ENCODE measurements around the gene ICAM3.

The ICAM3 gene

DNA sequence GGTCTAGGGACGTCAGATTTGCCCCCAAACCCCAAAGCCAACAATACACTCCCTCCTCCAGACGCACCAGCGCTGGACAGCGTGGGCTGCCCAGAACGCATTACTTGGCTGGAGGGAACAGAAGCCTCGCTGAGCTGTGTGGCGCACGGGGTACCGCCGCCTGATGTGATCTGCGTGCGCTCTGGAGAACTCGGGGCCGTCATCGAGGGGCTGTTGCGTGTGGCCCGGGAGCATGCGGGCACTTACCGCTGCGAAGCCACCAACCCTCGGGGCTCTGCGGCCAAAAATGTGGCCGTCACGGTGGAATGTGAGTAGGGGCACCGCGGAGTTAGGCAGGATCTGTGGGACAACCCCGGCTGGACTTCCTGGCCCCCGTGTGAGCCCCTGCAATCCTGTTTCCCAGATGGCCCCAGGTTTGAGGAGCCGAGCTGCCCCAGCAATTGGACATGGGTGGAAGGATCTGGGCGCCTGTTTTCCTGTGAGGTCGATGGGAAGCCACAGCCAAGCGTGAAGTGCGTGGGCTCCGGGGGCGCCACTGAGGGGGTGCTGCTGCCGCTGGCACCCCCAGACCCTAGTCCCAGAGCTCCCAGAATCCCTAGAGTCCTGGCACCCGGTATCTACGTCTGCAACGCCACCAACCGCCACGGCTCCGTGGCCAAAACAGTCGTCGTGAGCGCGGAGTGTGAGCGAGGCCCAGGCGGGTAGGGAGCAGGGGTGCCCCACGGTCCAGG lies 45.6 kb downstream of the ICAM3 start:
- Histone ChIP-seq H3K4me3 (ENCODE audit: low read length) (no peak overlapping the region), H3K9ac (ENCODE audit: low read depth, low read length) (no peak overlapping the region), H3K36me3 (ENCODE audit: insufficient read depth, low read depth, low read length) (no peaks in the 10 kb centered on the region), H3K9me3 (ENCODE audit: insufficient read depth, low read depth, low read length) (no peaks in the 10 kb centered on the region), H3K4me1 (ENCODE audit: insufficient read depth, low read length) (peaks cover 11% of the 10 kb centered on the region; the same call in 1 of the 2 replicates), H3K27me3 (ENCODE audit: insufficient read depth, low read length) (peaks cover 90% of the 10 kb centered on the region), H3K27ac (ENCODE audit: low read length) (no peak overlapping the region)

DNA sequence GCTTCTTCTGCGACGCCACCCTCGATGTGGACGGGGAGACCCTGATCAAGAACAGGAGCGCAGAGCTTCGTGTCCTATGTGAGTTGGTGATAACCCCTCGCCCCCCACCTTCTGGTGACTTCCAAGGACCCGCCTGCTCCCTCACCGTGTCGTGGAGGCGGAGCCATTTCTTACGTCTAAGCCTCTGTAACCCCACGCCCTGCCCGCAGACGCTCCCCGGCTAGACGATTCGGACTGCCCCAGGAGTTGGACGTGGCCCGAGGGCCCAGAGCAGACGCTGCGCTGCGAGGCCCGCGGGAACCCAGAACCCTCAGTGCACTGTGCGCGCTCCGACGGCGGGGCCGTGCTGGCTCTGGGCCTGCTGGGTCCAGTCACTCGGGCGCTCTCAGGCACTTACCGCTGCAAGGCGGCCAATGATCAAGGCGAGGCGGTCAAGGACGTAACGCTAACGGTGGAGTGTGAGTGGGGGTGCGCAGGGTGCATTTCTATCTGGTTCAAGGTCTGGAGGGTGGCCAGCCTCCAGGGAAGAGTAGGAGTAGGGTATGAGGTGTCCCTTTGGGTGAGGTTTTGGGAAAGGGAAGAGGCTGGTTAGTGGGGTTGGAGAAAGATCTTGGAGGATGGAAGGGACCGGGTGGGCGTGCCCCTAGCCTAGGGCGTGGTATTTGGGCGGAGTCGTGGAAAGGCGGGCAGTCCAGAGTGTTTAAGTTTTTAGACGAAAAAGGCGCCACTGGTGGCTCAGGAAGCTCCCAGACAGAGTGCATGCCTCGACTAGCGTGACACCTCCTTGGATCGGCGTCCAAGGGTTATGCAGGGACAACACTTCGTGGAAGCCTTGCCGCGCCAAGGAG lies 46.4 kb downstream of the ICAM3 start:
- Histone ChIP-seq H3K9ac (ENCODE audit: low read depth, low read length) (no peak overlapping the region), H3K27ac (ENCODE audit: low read length) (no peak overlapping the region), H3K4me3 (ENCODE audit: low read length) (peak overlapping the region; percentile 56), H3K4me1 (ENCODE audit: insufficient read depth, low read length) (peaks cover 12% of the 10 kb centered on the region; the same call in 1 of the 2 replicates), H3K9me3 (ENCODE audit: insufficient read depth, low read depth, low read length) (no peaks in the 10 kb centered on the region), H3K36me3 (ENCODE audit: insufficient read depth, low read depth, low read length) (no peaks in the 10 kb centered on the region), H3K27me3 (ENCODE audit: insufficient read depth, low read length) (peaks cover 97% of the 10 kb centered on the region)

DNA sequence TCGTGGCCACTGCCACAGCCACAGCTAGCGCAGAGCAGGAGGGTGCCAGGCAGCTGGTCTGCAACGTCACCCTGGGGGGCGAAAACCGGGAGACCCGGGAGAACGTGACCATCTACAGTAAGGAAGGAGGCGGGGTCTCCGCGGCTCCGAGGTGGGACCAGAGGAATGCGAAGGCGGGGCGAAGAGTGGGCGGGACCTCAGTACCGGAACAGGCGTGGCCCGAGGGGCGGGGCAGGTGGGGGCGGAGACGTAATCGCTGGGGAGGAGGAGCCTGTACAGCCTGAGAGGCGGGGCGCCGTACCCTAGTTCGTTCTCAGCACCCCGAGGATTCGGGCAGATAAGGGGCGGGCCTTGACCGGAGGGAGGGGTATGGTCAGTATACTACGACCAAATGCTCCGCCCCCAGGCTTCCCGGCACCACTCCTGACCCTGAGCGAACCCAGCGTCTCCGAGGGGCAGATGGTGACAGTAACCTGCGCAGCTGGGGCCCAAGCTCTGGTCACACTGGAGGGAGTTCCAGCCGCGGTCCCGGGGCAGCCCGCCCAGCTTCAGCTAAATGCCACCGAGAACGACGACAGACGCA lies 47.1 kb downstream of the ICAM3 start:
- H3K4me1 ChIP-seq (ENCODE audit: insufficient read depth, low read length): peaks cover 12% of the 10 kb centered on the region; the same call in 1 of the 2 replicates
- H3K27me3 ChIP-seq (ENCODE audit: insufficient read depth, low read length): peaks cover 98% of the 10 kb centered on the region
- H3K9ac ChIP-seq (ENCODE audit: low read depth, low read length): no peak overlapping the region

DNA sequence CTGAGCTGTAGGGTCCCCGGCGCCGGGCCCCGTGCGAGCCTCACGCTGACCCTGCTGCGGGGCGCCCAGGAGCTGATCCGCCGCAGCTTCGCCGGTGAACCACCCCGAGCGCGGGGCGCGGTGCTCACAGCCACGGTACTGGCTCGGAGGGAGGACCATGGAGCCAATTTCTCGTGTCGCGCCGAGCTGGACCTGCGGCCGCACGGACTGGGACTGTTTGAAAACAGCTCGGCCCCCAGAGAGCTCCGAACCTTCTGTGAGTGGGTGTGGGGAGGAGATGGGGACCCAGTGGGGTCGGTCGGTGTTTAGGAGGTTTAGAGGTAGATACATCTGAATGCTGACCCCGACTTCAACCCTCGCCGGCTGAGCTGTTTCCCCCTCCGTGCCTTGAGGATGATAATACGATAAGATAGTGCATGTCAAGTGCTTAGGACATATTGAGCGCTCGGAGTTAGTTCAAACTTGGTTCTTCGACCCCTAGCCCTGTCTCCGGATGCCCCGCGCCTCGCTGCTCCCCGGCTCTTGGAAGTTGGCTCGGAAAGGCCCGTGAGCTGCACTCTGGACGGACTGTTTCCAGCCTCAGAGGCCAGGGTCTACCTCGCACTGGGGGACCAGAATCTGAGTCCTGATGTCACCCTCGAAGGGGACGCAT lies 47.7 kb downstream of the ICAM3 start:
- H3K9ac ChIP-seq (ENCODE audit: low read depth, low read length): no peak overlapping the region
- H3K27me3 ChIP-seq (ENCODE audit: insufficient read depth, low read length): peaks cover 100% of the 10 kb centered on the region
- H3K4me1 ChIP-seq (ENCODE audit: insufficient read depth, low read length): peaks cover 12% of the 10 kb centered on the region; the same call in 1 of the 2 replicates

More for the DNA sequence above, 47.1 kb downstream of the ICAM3 start:
- Histone ChIP-seq H3K4me3 (ENCODE audit: low read length) (peak overlapping the region; percentile 69), H3K36me3 (ENCODE audit: insufficient read depth, low read depth, low read length) (no peaks in the 10 kb centered on the region), H3K27ac (ENCODE audit: low read length) (no peak overlapping the region), H3K9me3 (ENCODE audit: insufficient read depth, low read depth, low read length) (no peaks in the 10 kb centered on the region)

DNA sequence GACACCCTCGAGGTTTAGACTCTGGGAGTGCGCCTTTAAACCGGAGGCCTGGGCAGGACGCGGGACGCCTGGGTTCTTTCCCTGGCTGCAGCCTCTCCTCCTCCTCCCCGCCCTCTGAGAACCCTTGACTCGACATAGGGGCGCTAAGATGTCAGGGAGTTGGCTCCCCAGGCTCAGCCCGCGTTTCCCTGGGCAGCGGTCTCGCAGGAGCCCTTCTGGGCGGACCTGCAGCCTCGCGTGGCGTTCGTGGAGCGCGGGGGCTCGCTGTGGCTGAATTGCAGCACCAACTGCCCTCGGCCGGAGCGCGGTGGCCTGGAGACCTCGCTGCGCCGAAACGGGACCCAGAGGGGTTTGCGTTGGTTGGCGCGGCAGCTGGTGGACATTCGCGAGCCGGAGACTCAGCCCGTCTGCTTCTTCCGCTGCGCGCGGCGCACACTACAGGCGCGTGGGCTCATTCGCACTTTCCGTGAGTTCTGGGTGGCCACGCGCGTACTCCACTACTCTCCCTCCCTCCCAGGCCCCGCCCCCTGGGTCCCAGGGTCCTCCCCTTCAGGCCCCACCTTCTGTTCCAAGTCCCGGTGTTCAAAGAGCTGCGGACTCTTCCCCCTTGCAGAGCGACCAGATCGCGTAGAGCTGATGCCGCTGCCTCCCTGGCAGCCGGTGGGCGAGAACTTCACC lies 48.4 kb downstream of the ICAM3 start:
- peak overlapping the region; percentile 69; the same call in 1 of the 2 replicates for H3K4me3 ChIP-seq (ENCODE audit: low read length)
- peaks cover 100% of the 10 kb centered on the region for H3K27me3 ChIP-seq (ENCODE audit: insufficient read depth, low read length)
- peaks cover 12% of the 10 kb centered on the region; the same call in 1 of the 2 replicates for H3K4me1 ChIP-seq (ENCODE audit: insufficient read depth, low read length)
- no peak overlapping the region for H3K27ac ChIP-seq (ENCODE audit: low read length)
- no peaks in the 10 kb centered on the region for H3K9me3 ChIP-seq (ENCODE audit: insufficient read depth, low read depth, low read length)
- no peak overlapping the region for H3K9ac ChIP-seq (ENCODE audit: low read depth, low read length)
- no peaks in the 10 kb centered on the region for H3K36me3 ChIP-seq (ENCODE audit: insufficient read depth, low read depth, low read length)

More for the DNA sequence above, 47.7 kb downstream of the ICAM3 start:
- no peak overlapping the region for H3K27ac ChIP-seq (ENCODE audit: low read length)
- no peaks in the 10 kb centered on the region for H3K9me3 ChIP-seq (ENCODE audit: insufficient read depth, low read depth, low read length)
- no peaks in the 10 kb centered on the region for H3K36me3 ChIP-seq (ENCODE audit: insufficient read depth, low read depth, low read length)
- H3K4me3 ChIP-seq (ENCODE audit: low read length): peak overlapping the region; percentile 69

DNA sequence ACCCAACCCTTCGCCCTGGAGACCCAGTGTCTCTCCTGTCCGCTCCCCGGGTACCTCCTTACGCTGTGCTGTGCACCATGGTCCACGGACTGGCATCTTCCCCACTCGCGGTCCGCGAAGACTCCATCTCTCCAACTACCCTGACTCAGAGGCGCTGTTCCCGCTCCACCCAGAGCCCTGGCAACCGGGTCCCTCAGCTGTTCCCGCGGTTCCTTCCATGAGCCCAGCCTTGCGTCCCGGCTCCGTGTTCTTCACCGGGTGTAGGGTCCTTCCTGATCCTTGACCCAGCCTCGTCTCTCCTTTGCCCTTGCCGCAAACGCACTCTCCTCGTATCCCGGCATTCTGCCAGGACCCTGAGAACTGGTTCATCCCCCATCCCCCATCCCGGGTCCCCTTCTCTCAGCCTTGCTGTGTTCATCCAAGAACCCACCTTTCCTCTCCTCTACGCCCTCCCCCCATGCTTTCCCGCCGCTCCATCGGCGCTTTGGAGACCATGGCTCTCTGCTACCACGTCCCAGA lies 49.0 kb downstream of the ICAM3 start:
- H3K36me3 ChIP-seq (ENCODE audit: insufficient read depth, low read depth, low read length): no peaks in the 10 kb centered on the region
- H3K4me3 ChIP-seq (ENCODE audit: low read length): peak overlapping the region; percentile 69
- H3K9ac ChIP-seq (ENCODE audit: low read depth, low read length): no peak overlapping the region
- H3K9me3 ChIP-seq (ENCODE audit: insufficient read depth, low read depth, low read length): no peaks in the 10 kb centered on the region
- H3K27me3 ChIP-seq (ENCODE audit: insufficient read depth, low read length): peaks cover 97% of the 10 kb centered on the region
- peaks cover 12% of the 10 kb centered on the region; the same call in 1 of the 2 replicates for H3K4me1 ChIP-seq (ENCODE audit: insufficient read depth, low read length)
- H3K27ac ChIP-seq (ENCODE audit: low read length): no peak overlapping the region

DNA sequence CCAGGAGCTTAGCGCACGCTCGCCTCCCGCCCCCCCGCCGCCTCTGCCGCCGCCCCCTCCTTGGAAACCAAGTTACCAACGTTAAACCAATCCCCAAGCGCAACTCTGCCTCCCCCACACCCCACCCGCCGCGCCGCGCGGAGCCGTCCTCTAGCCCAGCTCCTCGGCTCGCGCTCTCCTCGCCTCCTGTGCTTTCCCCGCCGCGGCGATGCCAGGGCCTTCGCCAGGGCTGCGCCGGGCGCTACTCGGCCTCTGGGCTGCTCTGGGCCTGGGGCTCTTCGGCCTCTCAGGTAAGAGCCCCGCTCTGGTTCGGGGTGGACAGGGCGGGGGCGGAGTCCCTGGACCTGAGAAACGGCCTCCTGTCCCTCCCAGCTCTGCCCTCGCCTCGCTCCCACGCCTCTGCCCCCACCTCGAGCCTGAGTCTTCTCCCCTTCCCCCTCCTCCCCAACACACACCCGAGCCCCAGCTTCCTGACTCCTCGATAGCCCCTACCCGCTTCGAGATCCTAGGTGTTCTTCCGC lies 49.5 kb downstream of the ICAM3 start, which contains the start of gene ICAM5:
ICAM5 (plus strand) TSS at position 117 of the 521 bp plus-strand sequence; CDS start at position 209, 92 bp downstream.
- H3K27ac ChIP-seq (ENCODE audit: low read length): no peak within 1 kb of the TSS
- H3K27me3 ChIP-seq (ENCODE audit: insufficient read depth, low read length): peaks cover 92% of the 10 kb centered on the region
- H3K4me1 ChIP-seq (ENCODE audit: insufficient read depth, low read length): peaks cover 12% of the 10 kb centered on the region; the same call in 1 of the 2 replicates
- H3K9ac ChIP-seq (ENCODE audit: low read depth, low read length): no peak within 1 kb of the TSS
- no peaks in the 10 kb centered on the region for H3K9me3 ChIP-seq (ENCODE audit: insufficient read depth, low read depth, low read length)
- no peaks in the 10 kb centered on the region for H3K36me3 ChIP-seq (ENCODE audit: insufficient read depth, low read depth, low read length)
- peak within 1 kb of the TSS; percentile 69 for H3K4me3 ChIP-seq (ENCODE audit: low read length)

DNA sequence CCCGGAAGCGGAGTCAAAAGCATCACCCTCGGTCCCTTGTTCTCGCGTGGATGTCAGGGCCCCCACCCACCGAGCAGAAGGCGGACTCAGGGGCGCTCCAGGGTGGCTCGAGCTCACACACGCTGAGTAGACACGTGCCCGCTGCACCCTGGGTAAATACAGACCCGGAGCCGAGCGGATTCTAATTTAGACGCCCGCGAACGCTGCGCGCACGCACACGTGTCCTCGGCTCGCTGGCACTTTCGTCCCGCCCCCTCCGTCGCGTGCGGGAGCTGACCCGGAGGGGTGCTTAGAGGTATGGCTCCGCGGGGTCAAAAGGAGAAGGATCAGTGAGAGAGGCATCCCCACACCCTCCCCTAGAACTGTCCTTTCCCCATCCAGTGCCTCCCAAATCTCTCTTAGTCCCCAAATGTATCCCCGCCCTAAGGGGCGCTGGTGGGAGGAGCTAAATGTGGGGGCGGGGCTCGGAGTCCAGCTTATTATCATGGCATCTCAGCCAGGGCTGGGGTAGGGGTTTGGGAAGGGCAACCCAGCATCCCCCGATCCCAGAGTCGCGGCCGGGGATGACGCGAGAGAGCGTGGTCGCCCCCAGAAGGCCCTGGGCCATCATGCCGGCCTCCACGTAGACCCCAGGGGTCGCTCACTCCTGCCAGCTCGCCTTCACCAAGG lies 50.1 kb downstream of the ICAM3 start:
- no peaks in the 10 kb centered on the region for H3K9me3 ChIP-seq (ENCODE audit: insufficient read depth, low read depth, low read length)
- no peaks in the 10 kb centered on the region for H3K36me3 ChIP-seq (ENCODE audit: insufficient read depth, low read depth, low read length)
- H3K4me3 ChIP-seq (ENCODE audit: low read length): peak overlapping the region; percentile 69
- H3K4me1 ChIP-seq (ENCODE audit: insufficient read depth, low read length): peaks cover 12% of the 10 kb centered on the region; the same call in 1 of the 2 replicates
- no peak overlapping the region for H3K27ac ChIP-seq (ENCODE audit: low read length)
- no peak overlapping the region for H3K9ac ChIP-seq (ENCODE audit: low read depth, low read length)
- peaks cover 86% of the 10 kb centered on the region for H3K27me3 ChIP-seq (ENCODE audit: insufficient read depth, low read length)

DNA sequence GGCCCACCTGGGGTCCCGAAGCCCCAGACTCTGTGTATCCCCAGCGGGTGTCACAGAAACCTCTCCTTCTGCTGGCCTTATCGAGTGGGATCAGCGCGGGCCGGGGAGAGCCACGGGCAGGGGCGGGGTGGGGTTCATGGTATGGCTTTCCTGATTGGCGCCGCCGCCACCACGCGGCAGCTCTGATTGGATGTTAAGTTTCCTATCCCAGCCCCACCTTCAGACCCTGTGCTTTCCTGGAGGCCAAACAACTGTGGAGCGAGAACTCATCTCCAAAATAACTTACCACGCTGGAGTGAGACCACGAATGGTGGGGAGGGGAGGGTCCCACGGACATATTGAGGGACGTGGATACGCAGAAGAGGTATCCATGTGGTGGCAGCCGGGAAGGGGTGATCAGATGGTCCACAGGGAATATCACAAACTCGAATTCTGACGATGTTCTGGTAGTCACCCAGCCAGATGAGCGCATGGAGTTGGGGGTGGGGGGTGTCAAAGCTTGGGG lies 50.7 kb downstream of the ICAM3 start:
- H3K4me3 ChIP-seq (ENCODE audit: low read length): peak overlapping the region; percentile 69
- H3K4me1 ChIP-seq (ENCODE audit: insufficient read depth, low read length): peaks cover 12% of the 10 kb centered on the region; the same call in 1 of the 2 replicates
- no peaks in the 10 kb centered on the region for H3K36me3 ChIP-seq (ENCODE audit: insufficient read depth, low read depth, low read length)
- H3K27me3 ChIP-seq (ENCODE audit: insufficient read depth, low read length): peaks cover 80% of the 10 kb centered on the region
- no peak overlapping the region for H3K27ac ChIP-seq (ENCODE audit: low read length)
- H3K9me3 ChIP-seq (ENCODE audit: insufficient read depth, low read depth, low read length): no peaks in the 10 kb centered on the region
- no peak overlapping the region for H3K9ac ChIP-seq (ENCODE audit: low read depth, low read length)
